Osteocyte (in vitro differentiated cells): ENCODE data around the gene G3BP2. TPM values are rescaled to one million over a fixed set of nuclear protein-coding genes. Genes with fewer than 3 reads are reported as not detected.

Experiments
- DNase-seq: peaks from one replicate; pipeline ENCODE4 v3.0.0; 2021; ENCODE audit warnings: mixed read lengths; ENCODE audit not compliant: unreplicated experiment; ENCODE audit errors: extremely low spot score
- H3K27ac Mint-ChIP-seq: one replicate; pipeline ENCODE4 v1.8.0; 2021; ENCODE audit warnings: mild to moderate bottlenecking, mixed read lengths; ENCODE audit not compliant: unreplicated experiment
- H3K27me3 Mint-ChIP-seq: one replicate; pipeline ENCODE4 v1.8.0; 2021; ENCODE audit warnings: mixed read lengths; ENCODE audit not compliant: unreplicated experiment
- H3K36me3 Mint-ChIP-seq: one replicate; pipeline ENCODE4 v1.8.0; 2021; ENCODE audit warnings: mixed read lengths; ENCODE audit not compliant: unreplicated experiment
- H3K4me1 Mint-ChIP-seq: one replicate; pipeline ENCODE4 v1.8.0; 2021; ENCODE audit warnings: mixed read lengths; ENCODE audit not compliant: unreplicated experiment
- H3K4me3 Mint-ChIP-seq: one replicate; pipeline ENCODE4 v1.8.0; 2021; ENCODE audit warnings: mild to moderate bottlenecking, moderate library complexity, mixed read lengths; ENCODE audit not compliant: unreplicated experiment
- H3K9me3 Mint-ChIP-seq: one replicate; pipeline ENCODE4 v1.8.0; 2021; ENCODE audit warnings: mixed read lengths; ENCODE audit not compliant: unreplicated experiment
- total RNA-seq: library from RNA; stranded (reverse); gene quantifications from 2 replicates; pipeline ENCODE4 v1.2.1, GENCODE V29; 2021
- TF ChIP-seq, protein P1 (sequence below): fragments of 200-600 bp; sonication (generic); IDR thresholded peaks from 2 replicates; pipeline ENCODE4 v1.5.0; 2021; ENCODE audit warnings: antibody characterized with exemption, mild to moderate bottlenecking, moderate library complexity

G3BP2 gene
- total RNA-seq, 1 donor from 2014 or later: 141 TPM

GRCh38 chr4:75633846-75634245, 39.4 kb downstream of the G3BP2 start:
- no peak for DNase-seq
- TF ChIP-seq, protein P1, sequence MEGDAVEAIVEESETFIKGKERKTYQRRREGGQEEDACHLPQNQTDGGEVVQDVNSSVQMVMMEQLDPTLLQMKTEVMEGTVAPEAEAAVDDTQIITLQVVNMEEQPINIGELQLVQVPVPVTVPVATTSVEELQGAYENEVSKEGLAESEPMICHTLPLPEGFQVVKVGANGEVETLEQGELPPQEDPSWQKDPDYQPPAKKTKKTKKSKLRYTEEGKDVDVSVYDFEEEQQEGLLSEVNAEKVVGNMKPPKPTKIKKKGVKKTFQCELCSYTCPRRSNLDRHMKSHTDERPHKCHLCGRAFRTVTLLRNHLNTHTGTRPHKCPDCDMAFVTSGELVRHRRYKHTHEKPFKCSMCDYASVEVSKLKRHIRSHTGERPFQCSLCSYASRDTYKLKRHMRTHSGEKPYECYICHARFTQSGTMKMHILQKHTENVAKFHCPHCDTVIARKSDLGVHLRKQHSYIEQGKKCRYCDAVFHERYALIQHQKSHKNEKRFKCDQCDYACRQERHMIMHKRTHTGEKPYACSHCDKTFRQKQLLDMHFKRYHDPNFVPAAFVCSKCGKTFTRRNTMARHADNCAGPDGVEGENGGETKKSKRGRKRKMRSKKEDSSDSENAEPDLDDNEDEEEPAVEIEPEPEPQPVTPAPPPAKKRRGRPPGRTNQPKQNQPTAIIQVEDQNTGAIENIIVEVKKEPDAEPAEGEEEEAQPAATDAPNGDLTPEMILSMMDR: no peak
- H3K4me1 Mint-ChIP-seq: peaks cover 18% of the 10 kb centered on the region

GRCh38 chr4:75630937-75631329, 42.3 kb downstream of the G3BP2 start:
- TF ChIP-seq, protein P1: no peak
- Mint-ChIP-seq H3K27me3 (no peaks in the 10 kb centered on the region), H3K4me1 (peaks cover 17% of the 10 kb centered on the region), H3K9me3 (no peaks in the 10 kb centered on the region), H3K4me3 (peak overlapping the region; percentile 82), H3K27ac (peak overlapping the region; percentile 69), H3K36me3 (no peaks in the 10 kb centered on the region)
- DNase-seq: no peak

More at GRCh38 chr4:75633846-75634245, 39.4 kb downstream of the G3BP2 start:
- Mint-ChIP-seq H3K27ac (no peak overlapping the region), H3K27me3 (no peaks in the 10 kb centered on the region), H3K4me3 (no peak overlapping the region), H3K9me3 (no peaks in the 10 kb centered on the region), H3K36me3 (no peaks in the 10 kb centered on the region)

GRCh38 chr4:75630174-75630936, 42.9 kb downstream of the G3BP2 start, which contains the start of gene CDKL2:
Gene CDKL2 (minus strand): TSS chr4:75630528. CDS start chr4:75625988, 4,540 bp downstream.
- Mint-ChIP-seq H3K27ac (peak within 1 kb of the TSS; percentile 69), H3K36me3 (no peaks in the 10 kb centered on the region), H3K4me1 (peaks cover 17% of the 10 kb centered on the region), H3K9me3 (no peaks in the 10 kb centered on the region), H3K27me3 (no peaks in the 10 kb centered on the region), H3K4me3 (peak within 1 kb of the TSS; percentile 82)
- peak; percentile 91 for DNase-seq
- TF ChIP-seq, protein P1: no peak

DNA sequence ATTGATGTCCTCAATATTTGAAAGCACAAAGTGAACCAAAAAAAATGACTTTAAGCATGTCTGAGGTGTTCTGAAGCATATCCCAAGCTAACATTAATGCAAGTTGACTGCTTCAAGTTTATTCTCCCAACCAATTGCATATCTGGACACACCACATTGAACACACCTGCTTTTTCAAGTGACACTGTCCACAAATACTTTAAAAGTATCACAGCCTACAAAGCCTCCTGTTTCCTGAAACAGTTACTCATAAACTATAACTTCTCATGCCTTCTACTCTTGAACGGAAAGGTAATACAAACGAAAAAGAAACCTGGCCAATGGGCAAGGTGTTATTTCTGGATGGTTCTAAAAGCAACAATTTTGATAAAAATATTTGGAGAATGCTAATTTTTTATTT, 44.0 kb downstream of the G3BP2 start:
- no peaks in the 10 kb centered on the region for H3K9me3 Mint-ChIP-seq
- no peaks in the 10 kb centered on the region for H3K36me3 Mint-ChIP-seq
- no peaks in the 10 kb centered on the region for H3K27me3 Mint-ChIP-seq
- peak overlapping the region; percentile 49 for H3K4me3 Mint-ChIP-seq
- no peak overlapping the region for H3K27ac Mint-ChIP-seq
- TF ChIP-seq, protein P1: no peak
- no peak for DNase-seq
- peaks cover 17% of the 10 kb centered on the region for H3K4me1 Mint-ChIP-seq

DNA sequence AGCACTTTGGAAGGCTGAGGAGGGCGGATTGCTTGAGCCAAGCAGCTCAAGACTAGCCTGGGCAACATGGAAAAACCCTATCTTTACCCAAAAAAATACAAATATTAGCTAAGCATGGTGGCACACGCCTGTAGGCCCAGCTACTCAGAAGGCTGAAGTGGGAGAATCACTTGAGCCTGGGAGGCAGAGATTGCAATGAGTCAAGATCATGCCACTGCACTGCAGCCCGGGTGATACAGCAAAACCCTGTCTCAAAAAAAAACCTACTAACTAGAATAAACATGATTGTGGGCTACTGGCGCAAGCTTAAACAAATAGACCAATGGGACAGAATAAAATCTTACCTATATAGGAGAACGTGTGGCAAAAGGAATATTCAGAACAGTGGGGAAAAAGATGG, 50.2 kb downstream of the G3BP2 start:
- TF ChIP-seq, protein P1: no peak
- no peak for DNase-seq
- H3K9me3 Mint-ChIP-seq: no peaks in the 10 kb centered on the region
- H3K27me3 Mint-ChIP-seq: no peaks in the 10 kb centered on the region
- H3K36me3 Mint-ChIP-seq: no peaks in the 10 kb centered on the region
- H3K4me1 Mint-ChIP-seq: no peaks in the 10 kb centered on the region
- no peak overlapping the region for H3K4me3 Mint-ChIP-seq
- H3K27ac Mint-ChIP-seq: no peak overlapping the region
